Neural cell (in vitro differentiated cells): ENCODE data around the gene PDPK1. TPM values are rescaled to one million over a fixed set of nuclear protein-coding genes. Genes with fewer than 3 reads are reported as not detected.

Source experiments
- H2AFZ ChIP-seq: fragments of 200-600, 300-800 bp; sonication (generic), shearing (Covaris generic); 2 replicates; pipeline ENCODE4 v1.6.0; 2014; ENCODE audit warnings: low read depth, mild to moderate bottlenecking, antibody characterized with exemption, low read length, moderate library complexity
- H3F3A ChIP-seq: fragments of 200-600 bp; shearing (Covaris generic); 2 replicates; pipeline ENCODE4 v1.6.1; 2016; ENCODE audit warnings: mild to moderate bottlenecking, moderate library complexity, mixed read lengths, antibody characterized with exemption, low read length; ENCODE audit not compliant: insufficient read depth, poor library complexity, severe bottlenecking
- H3K27ac ChIP-seq: fragments of 200-600, 300-800 bp; sonication (generic), shearing (Covaris generic); 2 replicates; pipeline ENCODE4 v1.5.1; 2014; ENCODE audit warnings: mild to moderate bottlenecking, low read length, moderate library complexity
- H3K27me3 ChIP-seq: fragments of 300-800, 200-600 bp; sonication (generic), shearing (Covaris generic); 2 replicates; pipeline ENCODE4 v1.6.0; 2014; ENCODE audit warnings: mild to moderate bottlenecking, low read depth, low read length, moderate library complexity; ENCODE audit not compliant: insufficient read depth
- H3K36me3 ChIP-seq: fragments of 300-800, 200-600 bp; sonication (generic), shearing (Covaris generic); 2 replicates; pipeline ENCODE4 v1.5.1; 2014; ENCODE audit warnings: mild to moderate bottlenecking, antibody characterized with exemption, low read length, moderate library complexity; ENCODE audit not compliant: insufficient read depth
- H3K4me2 ChIP-seq: fragments of 300-800, 200-600 bp; sonication (generic), shearing (Covaris generic); 2 replicates; pipeline ENCODE4 v1.6.0; 2014; ENCODE audit warnings: mild to moderate bottlenecking, low read length
- H3K4me3 ChIP-seq: fragments of 300-800, 200-600 bp; sonication (generic), shearing (Covaris generic); 2 replicates; pipeline ENCODE4 v1.5.1; 2014; ENCODE audit warnings: mild to moderate bottlenecking, low read length, moderate library complexity
- H3K79me2 ChIP-seq: fragments of 200-600 bp; shearing (Covaris generic); replicated peaks from 2 replicates; pipeline ENCODE4 v1.6.0; 2014; ENCODE audit warnings: mild to moderate bottlenecking, low read length, moderate library complexity; ENCODE audit not compliant: insufficient read depth
- H3K9ac ChIP-seq: fragments of 300-800, 200-600 bp; sonication (generic), shearing (Covaris generic); 2 replicates; pipeline ENCODE4 v1.6.1; 2016; ENCODE audit warnings: mild to moderate bottlenecking, low read length, mixed read lengths
- H3K9me2 ChIP-seq: fragments of 200-600 bp; shearing (Covaris generic); 2 replicates; pipeline ENCODE4 v1.6.1; 2016; ENCODE audit warnings: mild to moderate bottlenecking, low read length, mixed read lengths; ENCODE audit not compliant: insufficient read depth
- H3K9me3 ChIP-seq: fragments of 200-600, 300-800 bp; sonication (generic), shearing (Covaris generic); 2 replicates; pipeline ENCODE4 v1.6.1; 2016; ENCODE audit warnings: mild to moderate bottlenecking, mixed run types, low read length, moderate library complexity, mixed read lengths
- H4K20me1 ChIP-seq: fragments of 200-600 bp; shearing (Covaris generic); 2 replicates; pipeline ENCODE4 v1.6.1; 2016; ENCODE audit warnings: mild to moderate bottlenecking, mixed run types; ENCODE audit not compliant: insufficient read depth
- CTCF ChIP-seq: fragments of 450-650 bp; IDR thresholded peaks from 2 replicates; pipeline ENCODE4 v1.5.1; 2014; ENCODE audit warnings: antibody characterized with exemption, mild to moderate bottlenecking, moderate library complexity; ENCODE audit not compliant: poor library complexity, severe bottlenecking
- EP300 ChIP-seq: fragments of 450-650 bp; conservative IDR thresholded peaks from 2 replicates; pipeline ENCODE4 v1.6.1; 2014; ENCODE audit warnings: antibody characterized with exemption, mild to moderate bottlenecking, moderate library complexity; ENCODE audit not compliant: poor library complexity, severe bottlenecking
- EZH2 ChIP-seq: fragments of 200-600, 300-800 bp; shearing (Covaris generic), sonication (generic); IDR thresholded peaks from 2 replicates; pipeline ENCODE4 v1.6.1; 2014; ENCODE audit warnings: antibody characterized with exemption, low read length, borderline replicate concordance, mild to moderate bottlenecking; ENCODE audit not compliant: insufficient read depth, poor library complexity, severe bottlenecking
- MXI1 ChIP-seq: fragments of 450-650 bp; conservative IDR thresholded peaks from 2 replicates; pipeline ENCODE4 v1.6.1; 2014; ENCODE audit warnings: antibody characterized with exemption, mild to moderate bottlenecking; ENCODE audit not compliant: poor library complexity, severe bottlenecking
- POLR2AphosphoS5 ChIP-seq: IDR thresholded peaks from 2 replicates; pipeline ENCODE4 v1.6.1; 2012
- RAD21 ChIP-seq: fragments of 450-650 bp; conservative IDR thresholded peaks from 2 replicates; pipeline ENCODE4 v1.6.1; 2014; ENCODE audit warnings: antibody characterized with exemption, mild to moderate bottlenecking, moderate library complexity
- REST ChIP-seq: IDR thresholded peaks from 2 replicates; pipeline ENCODE4 v1.6.1; 2012; ENCODE audit warnings: borderline replicate concordance
- SMC3 ChIP-seq: fragments of 450-650 bp; conservative IDR thresholded peaks from 2 replicates; pipeline ENCODE4 v1.6.1; 2014; ENCODE audit warnings: antibody characterized with exemption, mild to moderate bottlenecking, moderate library complexity; ENCODE audit not compliant: poor library complexity
- TAF1 ChIP-seq: IDR thresholded peaks from 2 replicates; pipeline ENCODE4 v1.6.1; 2012; ENCODE audit warnings: low read depth
- polyA plus RNA-seq: library from polyadenylated mRNA; depleted of rRNA; stranded (reverse); fragments of >200 nt; gene quantifications from 2 replicates; pipeline ENCODE4 v1.2.3, GENCODE V29; 2014

Gene PDPK1
- polyA plus RNA-seq, 1 donor from 2014 or later: 18.6 TPM

GRCh38 chr16:2531371-2531695, 6.5 kb upstream of the PDPK1 start, which contains the start of gene CEMP1:
CEMP1 (minus strand) TSS chr16:2531408; CDS start chr16:2531073, 335 bp downstream.
- TF ChIP-seq CTCF: no peak
- TF ChIP-seq RAD21: no peak
- TF ChIP-seq EZH2: no peak
- no peak for TF ChIP-seq MXI1
- no peak for TF ChIP-seq TAF1
- TF ChIP-seq POLR2AphosphoS5: no peak
- no peak for TF ChIP-seq EP300
- TF ChIP-seq SMC3: no peak
- TF ChIP-seq REST: no peak
- H4K20me1 ChIP-seq: no peaks in the 10 kb centered on the region
- no peaks in the 10 kb centered on the region for H3K9me2 ChIP-seq
- peak within 1 kb of the TSS; percentile 87 for H2AFZ ChIP-seq
- peak within 1 kb of the TSS; percentile 88 for H3K9ac ChIP-seq
- H3K79me2 ChIP-seq: no peaks in the 10 kb centered on the region
- peak within 1 kb of the TSS; percentile 78 for H3K4me3 ChIP-seq
- no peaks in the 10 kb centered on the region for H3K36me3 ChIP-seq
- H3K27me3 ChIP-seq: no peaks in the 10 kb centered on the region
- H3K27ac ChIP-seq: peak within 1 kb of the TSS; percentile 79
- H3K9me3 ChIP-seq: no peaks in the 10 kb centered on the region
- peak within 1 kb of the TSS; percentile 92 for H3K4me2 ChIP-seq
- H3F3A ChIP-seq: no peaks in the 10 kb centered on the region

GRCh38 chr16:2531696-2532493, 5.9 kb upstream of the PDPK1 start:
- Histone ChIP-seq H3K27me3 (no peaks in the 10 kb centered on the region), H3K4me3 (peak overlapping the region; percentile 78), H2AFZ (peak overlapping the region; percentile 87), H3K27ac (peak overlapping the region; percentile 79), H3F3A (no peaks in the 10 kb centered on the region), H3K36me3 (no peaks in the 10 kb centered on the region), H3K4me2 (peak overlapping the region; percentile 92), H4K20me1 (no peaks in the 10 kb centered on the region), H3K79me2 (no peaks in the 10 kb centered on the region), H3K9me3 (no peaks in the 10 kb centered on the region), H3K9me2 (no peaks in the 10 kb centered on the region), H3K9ac (peak overlapping the region; percentile 88)
- TF ChIP-seq EZH2: no peak
- TF ChIP-seq TAF1: peak; percentile 32
- TF ChIP-seq MXI1: peak; percentile 90
- peak; percentile 95 for TF ChIP-seq POLR2AphosphoS5
- TF ChIP-seq REST: peak; percentile 70
- TF ChIP-seq RAD21: no peak
- TF ChIP-seq SMC3: peak; percentile 40
- peak; percentile 7 for TF ChIP-seq CTCF
- no peak for TF ChIP-seq EP300
